HL-60 (cell line): ENCODE data around the gene ACTN4.

Source experiments
- DNase-seq, 2 experiments: peaks; one replicate each; pipeline ENCODE4 v3.0.0-alpha.2; 2010 to 2020; ENCODE audit warnings: low read depth in 1 of 2, low spot score in 1 of 2
- H3K27ac ChIP-seq: fragments of 250-450 bp; sonication (Bioruptor Pico); replicated peaks from 2 replicates; pipeline ENCODE4 v1.5.1; 2020; ENCODE audit warnings: mild to moderate bottlenecking, moderate library complexity
- H3K27me3 ChIP-seq: fragments of 250-450 bp; sonication (Bioruptor Pico); 2 replicates; pipeline ENCODE4 v1.5.1; 2021; ENCODE audit warnings: mild to moderate bottlenecking, moderate library complexity; ENCODE audit not compliant: insufficient read depth, poor library complexity, severe bottlenecking
- H3K4me3 ChIP-seq: replicated peaks from 2 replicates; pipeline ENCODE4 v1.5.1; 2011; ENCODE audit warnings: mild to moderate bottlenecking, control low read depth, low read length; ENCODE audit not compliant: insufficient read depth
- CTCF ChIP-seq: IDR thresholded peaks from one replicate; pipeline ENCODE4 v1.5.1; 2011; ENCODE audit warnings: low read length, control low read depth, inconsistent platforms; ENCODE audit not compliant: insufficient read depth
- GABPA ChIP-seq: IDR thresholded peaks from 2 replicates; pipeline ENCODE4 v1.6.1; 2012; ENCODE audit warnings: low read depth
- POLR2AphosphoS5 ChIP-seq: IDR thresholded peaks from 2 replicates; pipeline ENCODE4 v1.6.1; 2012; ENCODE audit warnings: low read depth
- REST ChIP-seq: IDR thresholded peaks from 2 replicates; pipeline ENCODE4 v1.6.1; 2012; ENCODE audit warnings: low read depth; ENCODE audit not compliant: insufficient replicate concordance
- SPI1 ChIP-seq: IDR thresholded peaks from 2 replicates; pipeline ENCODE4 v1.6.1; 2012; ENCODE audit warnings: low read depth, mild to moderate bottlenecking, borderline replicate concordance

The ACTN4 gene

GRCh38 chr19:38741670-38742069, 94.2 kb downstream of the ACTN4 start:
- Histone ChIP-seq H3K27me3 (peaks cover under 1% of the 10 kb centered on the region), H3K27ac (no peak overlapping the region), H3K4me3 (no peak overlapping the region)
- TF ChIP-seq POLR2AphosphoS5 (no peak), CTCF (no peak), SPI1 (no peak), GABPA (no peak), REST (no peak)
- DNase-seq = no peak

GRCh38 chr19:38742296-38742695, 94.8 kb downstream of the ACTN4 start:
- no peak overlapping the region for H3K27ac ChIP-seq
- TF ChIP-seq CTCF (no peak), POLR2AphosphoS5 (no peak), REST (no peak), GABPA (no peak), SPI1 (no peak)
- no peaks in the 10 kb centered on the region for H3K27me3 ChIP-seq
- no peak overlapping the region for H3K4me3 ChIP-seq
- DNase-seq = no peak

GRCh38 chr19:38742906-38743305, 95.5 kb downstream of the ACTN4 start:
- no peak overlapping the region for H3K4me3 ChIP-seq
- H3K27ac ChIP-seq = no peak overlapping the region
- DNase-seq = no peak
- no peaks in the 10 kb centered on the region for H3K27me3 ChIP-seq
- TF ChIP-seq CTCF (no peak), SPI1 (no peak), REST (no peak), POLR2AphosphoS5 (no peak), GABPA (no peak)
